NCI-H146 treated with DMSO at 0.1 percent for 48 hours (cell line): Measurements from ENCODE around the gene RFC1.
"Not testable (repeated sequence)": the region's sequence is repeated elsewhere in the genome, so short reads cannot be mapped to it uniquely, and the experiment has no call there.

Experiments
- DNase-seq: peaks from one replicate; lab custom pipeline; 2025; ENCODE audit not compliant: unreplicated experiment; lab: John Stamatoyannopoulos, UW

Gene RFC1

DNA sequence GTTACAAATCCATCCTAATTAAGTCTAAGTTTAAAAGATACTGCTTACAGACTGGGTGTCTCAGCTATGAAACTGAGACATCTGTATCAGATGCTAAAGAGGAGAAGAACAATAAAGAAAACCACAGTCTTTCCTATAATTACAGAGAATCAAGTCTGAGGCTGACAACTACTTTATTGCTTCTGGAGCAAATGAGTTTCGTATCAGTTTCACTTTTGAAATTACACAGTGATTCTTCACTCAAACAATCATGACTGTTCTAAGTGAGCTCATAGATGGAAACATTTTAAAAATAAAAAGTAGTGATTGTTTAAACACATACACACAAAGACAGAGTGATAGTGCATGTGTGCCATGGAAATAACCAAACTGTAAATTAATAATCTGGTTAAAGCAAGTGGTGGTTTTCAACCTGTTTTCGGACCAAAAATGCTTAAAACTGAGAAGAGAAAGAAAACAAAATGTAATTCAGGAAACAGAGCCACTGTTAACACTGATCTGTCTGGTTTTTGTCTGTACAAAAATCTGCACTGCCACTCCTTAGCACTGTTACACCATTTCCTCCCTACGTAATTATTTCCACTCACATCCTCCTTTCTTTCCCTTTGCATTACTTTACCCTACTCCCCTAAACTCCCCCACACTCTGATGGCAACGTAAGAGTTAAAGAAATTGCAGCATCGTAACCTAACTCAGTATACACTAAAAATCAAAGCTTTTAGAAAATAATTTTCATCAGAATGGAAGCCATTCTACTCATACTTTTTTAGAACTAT is 12.5 kb downstream of the RFC1 start:
- no peak for DNase-seq

DNA sequence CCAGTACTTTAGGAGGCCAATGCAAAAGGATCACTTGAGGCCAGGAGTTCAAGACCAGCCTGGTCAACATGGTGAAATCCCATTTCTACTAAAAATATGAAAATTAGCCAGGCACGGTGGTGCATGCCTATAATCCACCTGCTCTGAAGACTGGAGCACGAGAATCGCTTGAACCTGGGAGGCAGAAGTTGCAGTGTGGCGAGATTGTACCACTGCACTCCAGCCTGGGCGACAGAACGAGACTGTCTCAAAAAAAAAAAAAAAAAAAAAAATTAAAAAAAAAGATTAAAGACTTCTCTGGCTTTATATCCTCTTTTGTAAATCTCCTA is 13.0 kb downstream of the RFC1 start:
- not testable (repeated sequence) for DNase-seq

DNA sequence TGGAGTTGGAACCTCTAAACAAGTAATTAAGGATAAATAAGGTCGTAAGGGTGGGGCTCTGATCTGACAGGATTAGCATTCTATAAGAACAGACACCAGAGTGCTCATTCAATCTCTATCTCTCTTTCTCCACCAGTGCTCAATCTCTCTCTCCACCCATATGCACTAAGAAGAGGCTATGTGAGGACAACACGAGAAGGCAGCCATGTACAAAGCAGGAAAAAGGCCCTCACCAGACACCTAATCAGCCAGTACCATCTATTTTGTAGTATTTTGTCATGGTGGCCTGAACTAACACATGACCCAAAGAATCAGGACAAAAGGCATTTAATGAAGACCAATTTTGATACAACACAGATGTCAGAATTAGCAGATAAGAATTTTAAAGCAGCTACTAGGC is 16.8 kb downstream of the RFC1 start:
- DNase-seq, result no peak

DNA sequence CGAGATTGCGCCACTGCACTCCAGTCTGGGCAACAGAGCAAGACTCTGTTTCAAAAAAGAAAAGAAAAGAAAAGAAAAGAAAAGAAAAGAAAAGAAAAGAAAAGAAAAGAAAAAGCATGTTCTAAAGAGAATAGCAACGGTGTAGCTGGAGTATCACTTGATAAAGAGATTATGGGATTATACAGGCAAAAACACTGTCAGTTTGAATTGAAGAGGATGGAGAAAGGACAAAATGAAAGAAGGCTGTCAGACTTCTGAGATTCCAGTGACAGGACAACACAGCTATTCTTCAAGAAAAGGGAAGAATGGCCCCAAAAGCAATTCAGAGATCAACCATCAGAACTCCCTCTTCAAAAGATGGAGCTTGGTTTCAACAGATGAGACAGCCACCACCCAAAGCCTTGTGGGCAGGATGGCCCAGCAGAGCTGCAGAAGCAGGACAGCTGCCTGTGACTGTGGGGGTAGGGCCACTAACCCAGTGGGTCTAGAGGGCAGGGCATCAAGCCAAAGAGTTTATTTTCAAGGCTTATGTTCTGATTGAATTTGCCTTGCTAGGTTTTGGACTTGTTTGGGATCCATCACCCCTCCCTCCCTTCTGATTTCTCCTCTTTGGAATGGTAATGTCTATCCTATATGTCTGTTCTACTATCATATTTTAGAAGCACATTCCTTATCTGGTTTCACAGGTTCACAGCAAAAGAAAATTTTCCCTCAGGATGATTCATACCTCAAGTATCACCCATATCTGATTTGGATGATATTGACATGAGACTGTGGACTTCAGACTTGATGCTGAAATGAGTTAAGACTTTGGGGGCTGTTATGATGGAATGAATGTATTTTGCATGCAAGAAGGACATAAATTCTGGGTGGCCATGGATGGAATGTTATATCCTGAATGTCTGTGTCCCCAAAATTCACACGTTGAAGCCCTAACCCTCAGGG is 17.5 kb downstream of the RFC1 start:
- no peak for DNase-seq

DNA sequence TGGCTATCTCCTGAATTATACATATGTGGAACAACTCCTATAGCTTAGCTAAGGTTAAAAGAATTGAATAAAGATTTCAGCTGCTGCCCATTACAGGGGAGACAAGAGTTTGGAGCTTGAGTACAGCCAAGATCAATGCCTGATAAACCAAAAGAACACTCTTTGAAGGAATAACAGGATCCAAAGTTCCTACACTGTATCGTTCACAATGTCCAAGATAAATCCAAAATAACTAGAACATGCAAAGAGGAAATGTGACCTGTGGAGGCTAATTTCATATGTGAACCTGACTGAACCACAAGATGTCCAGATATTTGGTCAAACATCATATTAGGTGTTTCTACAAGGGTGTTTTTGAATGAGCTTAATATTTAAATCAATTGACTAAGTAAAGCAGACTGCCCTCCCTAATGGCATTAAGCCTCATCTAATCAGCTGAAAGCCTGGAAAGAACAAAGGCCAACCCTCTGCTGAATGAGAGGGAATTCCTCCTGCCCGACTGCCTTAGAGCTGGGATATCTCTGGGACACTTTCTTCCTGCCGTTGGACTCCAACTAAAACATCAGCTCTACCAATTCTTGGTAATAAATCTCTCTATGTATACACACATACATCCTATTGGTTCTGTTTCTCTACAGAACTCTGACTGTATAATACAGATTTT is 19.2 kb downstream of the RFC1 start:
- no peak for DNase-seq

DNA sequence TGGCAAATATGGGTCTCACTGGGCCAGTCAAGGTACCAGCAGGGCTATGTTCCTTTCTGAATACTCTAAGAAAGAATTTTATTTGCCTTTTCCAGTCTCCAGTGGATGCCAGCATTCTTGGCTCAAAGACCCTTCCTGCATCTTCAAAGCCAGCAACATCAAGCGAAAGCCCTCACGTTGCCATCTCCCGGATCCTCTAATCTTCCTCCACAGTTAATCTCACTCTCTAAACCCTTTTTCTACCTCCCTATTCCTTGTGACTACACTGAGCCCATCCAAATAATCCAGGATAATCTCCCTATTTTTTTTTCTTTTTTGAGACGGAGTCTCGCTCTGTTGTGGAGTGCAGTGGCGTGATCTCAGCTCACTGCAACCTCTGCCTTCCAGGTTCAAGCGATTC is 23.4 kb downstream of the RFC1 start:
- DNase-seq, result no peak

DNA sequence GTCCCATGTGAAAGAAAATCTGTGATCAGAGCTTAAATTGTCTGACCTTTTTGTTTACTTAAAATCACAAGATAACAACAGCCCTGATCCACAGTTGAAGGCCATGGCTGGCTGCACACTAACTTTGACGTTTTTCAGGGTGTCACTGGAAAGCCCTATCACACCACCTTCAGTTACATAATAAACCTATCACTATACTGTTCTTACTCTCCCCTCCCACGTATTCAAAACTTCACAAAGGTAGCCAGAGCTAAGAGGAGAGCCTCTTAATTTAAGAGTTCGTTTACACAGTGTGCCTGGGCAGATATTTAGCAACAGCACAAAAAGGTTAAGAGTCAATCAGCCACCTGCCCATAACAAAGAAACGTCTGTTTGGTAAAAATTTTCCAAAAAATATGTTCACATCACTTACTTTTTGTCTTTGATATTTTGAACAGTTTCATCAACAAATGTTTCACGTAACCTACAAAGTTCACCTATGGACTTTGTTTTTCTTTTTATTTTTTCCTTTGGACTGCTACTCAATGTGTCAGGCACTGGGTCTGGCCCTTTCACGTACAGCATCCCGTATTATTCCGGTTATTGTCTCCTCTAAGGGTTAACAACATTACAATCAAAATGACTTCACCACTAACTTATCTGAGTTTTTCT is 25.0 kb downstream of the RFC1 start:
- no peak for DNase-seq

DNA sequence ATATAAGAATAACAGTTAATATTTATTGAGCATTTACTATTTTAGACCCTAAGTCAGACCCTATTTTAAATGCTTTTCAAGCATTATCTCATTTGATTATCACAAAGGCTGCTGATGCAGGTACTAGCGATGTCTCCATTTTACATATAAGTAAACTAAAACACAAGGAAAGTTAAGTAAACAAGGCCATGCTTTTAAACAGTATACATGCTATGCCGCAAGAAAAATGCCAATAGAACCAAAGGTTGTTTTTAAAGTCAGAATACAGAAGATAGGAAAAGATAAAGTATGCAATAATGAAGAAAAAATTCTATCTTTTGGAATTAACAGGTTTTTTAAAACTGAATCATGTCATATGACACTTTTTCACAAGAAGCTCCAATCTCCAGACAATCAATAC is 26.2 kb downstream of the RFC1 start:
- no peak for DNase-seq

DNA sequence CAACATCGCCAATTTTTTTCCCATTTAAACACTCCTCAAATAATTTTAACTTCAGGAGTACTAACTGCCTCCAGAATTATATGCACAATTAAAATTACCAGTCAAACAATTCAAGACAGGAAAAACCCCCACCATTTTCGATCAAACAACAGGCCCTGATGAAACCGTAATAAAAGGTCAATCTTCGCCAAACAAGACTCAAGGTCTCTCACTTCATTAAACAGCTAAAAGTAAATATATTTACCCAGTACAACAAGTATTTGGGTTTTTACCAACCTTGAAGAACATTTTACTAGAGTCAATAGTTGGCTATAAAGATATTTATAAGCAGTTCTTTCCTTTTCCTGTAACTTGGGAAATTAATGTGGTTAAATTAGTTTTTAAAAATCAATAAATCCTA is 28.3 kb downstream of the RFC1 start:
- no peak for DNase-seq

DNA sequence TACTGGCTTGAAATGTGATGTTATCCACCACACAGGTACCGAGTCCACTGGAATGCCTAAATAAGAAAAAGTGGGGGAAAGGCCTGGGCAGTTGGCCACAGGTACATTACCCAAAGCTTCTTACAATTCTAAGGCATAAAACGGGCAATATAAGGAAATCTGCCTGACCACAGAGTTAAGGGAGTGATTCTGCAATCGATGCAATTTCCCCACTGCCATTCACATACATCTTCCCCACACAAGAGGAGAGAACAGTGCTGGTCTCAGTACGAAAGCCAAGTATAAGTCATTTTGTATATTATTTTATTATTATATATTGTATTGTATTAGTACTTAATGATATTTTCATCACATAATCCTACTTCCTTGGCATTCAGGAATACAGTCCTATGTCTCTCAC is 30.6 kb downstream of the RFC1 start:
- DNase-seq, result no peak

DNA sequence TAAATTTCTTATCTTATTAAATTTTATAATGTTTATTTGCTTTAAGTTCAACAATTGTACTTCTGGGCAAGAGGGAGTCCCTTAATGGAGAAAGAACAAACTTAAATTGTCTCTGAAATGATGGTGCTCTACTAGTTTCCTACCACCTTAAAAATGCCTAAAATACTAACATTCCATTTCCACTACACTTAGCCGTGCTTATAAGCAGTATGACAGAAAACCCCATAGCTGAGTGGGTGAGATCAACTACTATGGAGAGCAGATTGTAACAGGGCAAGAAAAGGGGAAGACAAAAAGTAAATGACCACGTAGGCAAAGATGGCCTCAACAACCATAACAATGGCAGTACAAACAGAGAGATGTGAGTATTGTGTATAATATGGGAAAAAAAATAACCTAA is 35.0 kb downstream of the RFC1 start:
- DNase-seq, result no peak

DNA sequence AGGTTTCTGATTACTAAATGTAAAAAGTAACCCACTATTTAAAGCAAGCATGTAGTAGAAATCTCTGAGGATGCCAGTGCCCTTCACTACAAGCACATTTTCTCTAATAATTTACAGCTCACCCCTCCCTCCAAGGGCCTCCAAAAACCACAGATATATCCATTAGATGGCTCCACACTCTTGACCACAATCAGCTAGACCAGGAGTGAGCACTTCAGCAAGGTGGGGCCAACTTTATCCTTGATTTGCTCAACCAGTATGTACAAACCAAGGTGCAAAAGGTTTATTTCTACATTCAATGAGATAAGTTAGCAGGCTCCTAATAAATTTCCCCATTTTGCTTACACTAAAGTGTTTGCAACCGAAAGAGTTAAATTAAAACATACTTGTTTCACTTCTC is 35.8 kb downstream of the RFC1 start:
- DNase-seq, result no peak

DNA sequence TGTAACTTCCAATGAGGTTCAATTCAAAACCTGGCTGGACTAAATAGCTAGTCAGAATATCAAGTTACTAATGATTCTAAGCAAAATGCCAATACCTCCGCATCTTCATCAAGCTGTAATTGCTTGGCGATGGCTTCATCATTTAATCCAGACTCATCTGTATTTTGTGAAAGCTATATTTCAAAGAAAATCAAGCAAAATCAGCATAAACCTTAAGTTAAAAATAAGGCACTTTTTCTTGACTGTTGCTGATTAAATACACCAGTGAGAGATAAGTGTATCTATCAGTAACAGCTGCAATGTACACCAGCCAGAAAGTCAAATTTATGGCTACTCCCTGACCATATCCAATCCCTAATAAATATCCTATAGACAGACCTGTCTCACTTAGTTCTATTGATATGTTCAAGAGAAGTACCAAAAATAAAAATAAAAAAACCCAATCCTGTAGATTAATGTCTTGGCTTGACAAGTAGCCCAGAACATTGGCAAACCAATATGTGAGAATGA is 39.6 kb downstream of the RFC1 start:
- DNase-seq, result no peak

DNA sequence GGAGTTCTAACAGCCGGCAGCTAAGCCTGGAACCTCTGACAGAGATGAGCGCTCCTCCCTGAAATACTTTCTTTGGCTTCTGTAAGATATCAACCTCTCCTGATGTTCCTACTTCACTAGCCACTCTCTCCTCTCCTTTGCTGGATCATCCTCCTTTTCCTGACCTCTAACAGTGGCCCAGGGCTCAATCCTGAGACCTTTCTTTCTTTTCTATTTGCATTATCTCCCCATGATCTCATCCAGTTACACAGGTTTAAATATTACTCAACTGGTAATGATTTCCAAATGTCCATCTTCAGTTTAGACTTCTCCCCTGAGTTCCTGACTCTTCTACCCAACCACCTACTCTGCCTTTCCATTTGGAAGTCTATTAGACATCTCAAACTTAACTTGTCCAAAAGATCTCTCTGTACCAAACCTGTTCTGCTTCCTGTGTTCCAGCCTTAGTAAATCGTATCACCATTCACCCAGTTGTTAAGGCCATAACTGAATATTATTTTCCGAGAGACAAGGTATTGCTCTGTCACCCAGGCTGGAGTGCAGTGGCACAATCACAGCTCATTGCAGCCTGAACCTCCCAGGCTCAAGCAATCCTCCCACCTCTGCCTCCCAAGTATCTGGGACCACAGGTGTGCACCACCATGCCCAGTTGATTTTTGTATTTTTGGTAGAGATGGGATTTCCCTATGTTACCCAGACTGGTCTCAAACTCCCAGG is 41.1 kb downstream of the RFC1 start:
- DNase-seq, result no peak

DNA sequence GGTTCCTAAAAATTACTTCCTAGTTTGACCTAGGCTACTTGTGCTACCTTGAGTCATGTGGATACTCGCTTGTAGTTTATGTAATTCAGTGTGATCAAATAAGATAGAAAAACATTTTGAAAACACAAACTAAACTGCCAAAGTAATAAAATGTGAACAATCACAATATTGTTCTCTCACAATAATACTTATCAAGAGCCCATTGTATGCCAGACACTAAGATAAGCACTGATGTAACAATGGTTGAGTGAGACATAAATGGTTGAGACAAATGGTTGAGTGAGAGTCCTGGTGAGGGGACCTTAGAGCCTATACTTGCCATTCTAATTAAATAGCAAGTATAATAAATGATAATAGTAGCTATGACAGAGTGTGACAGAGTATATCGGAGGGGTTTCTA is 41.7 kb downstream of the RFC1 start:
- DNase-seq, result no peak

DNA sequence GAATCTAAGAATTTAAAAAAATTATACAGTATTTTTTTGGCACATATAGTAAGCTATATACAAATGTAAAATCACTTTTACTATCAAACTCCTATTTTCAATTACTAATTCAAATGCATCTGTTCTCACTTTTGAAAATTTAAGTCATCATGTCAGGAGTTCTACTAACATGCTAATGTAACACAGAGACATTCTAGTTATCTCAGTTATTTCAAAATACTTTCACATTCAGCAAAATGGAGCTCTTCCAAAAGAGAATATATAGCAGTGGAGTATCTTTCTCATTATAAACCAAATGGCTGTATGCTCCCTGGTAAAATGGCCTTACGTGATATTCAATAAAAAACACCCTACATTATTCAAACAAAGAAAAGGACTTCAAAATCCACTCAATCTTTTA is 42.3 kb downstream of the RFC1 start:
- no peak for DNase-seq

DNA sequence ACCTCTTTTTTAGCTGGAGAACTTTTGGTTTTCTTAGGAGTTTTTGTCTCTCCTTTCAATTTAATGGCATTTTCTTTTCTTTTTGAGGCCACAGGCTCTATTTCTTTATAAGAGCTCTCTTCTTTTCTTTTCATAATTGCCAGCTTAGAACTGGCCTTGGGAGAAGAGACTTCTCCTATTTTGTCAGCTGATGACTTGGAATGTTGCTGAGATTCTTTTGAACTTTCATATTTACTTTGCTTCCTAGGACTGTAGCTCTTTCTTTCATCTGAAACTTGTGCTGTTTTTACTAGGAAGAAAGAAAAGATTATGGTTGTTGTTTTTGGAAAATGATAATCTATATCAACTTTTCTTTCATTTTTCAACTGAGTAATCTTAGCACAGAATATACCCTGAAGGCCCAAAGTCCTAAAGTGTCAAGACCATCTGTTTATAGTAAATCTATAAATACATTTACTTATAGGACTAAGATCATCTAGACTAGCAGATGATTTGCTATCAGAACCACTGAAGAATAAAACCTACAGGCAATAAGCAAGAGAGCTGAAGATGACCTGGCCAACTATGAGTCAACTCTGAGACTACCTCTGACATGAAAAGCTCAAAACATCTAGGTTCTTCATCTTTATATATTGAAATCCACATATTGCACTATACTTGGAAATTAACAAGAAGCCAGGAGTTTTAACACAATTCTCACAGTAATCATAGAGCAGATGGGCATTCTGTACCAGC is 45.6 kb downstream of the RFC1 start:
- no peak for DNase-seq

DNA sequence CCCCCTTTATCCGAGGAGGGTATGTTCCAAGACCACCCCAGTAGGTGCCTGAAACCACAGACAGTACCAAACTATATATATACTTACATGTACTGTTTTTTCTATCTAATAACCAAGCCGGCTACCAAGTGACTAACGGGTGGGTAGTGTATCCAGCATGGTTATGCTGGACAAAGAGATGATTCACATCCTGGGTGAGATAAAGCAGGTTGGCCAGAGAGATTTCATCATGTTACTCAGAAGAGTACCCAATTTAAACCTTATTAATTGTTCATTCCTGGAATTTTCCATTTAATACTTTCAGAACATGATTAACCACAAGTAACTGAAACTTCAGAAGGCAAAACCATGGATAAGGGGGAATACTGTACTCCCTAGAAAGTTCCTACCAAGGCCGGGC is 46.5 kb downstream of the RFC1 start:
- DNase-seq, result no peak

DNA sequence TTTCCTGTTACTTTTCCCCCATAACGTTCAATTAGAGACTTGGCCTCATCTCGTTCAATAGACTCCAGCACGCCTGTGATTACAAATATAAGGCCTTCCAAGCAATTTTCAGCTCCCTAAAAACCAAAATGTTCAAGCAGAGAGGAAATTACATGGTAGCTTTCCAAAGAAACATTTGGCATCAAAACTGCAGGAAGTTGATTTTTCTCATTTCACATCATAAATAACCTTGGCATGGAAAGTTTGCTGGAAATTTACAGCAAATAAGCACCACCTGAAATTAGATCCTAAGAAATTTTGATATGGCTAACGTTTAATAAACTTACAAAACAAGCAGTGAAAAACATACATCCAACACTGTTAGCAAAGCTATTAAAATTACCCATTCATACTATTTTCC is 53.3 kb downstream of the RFC1 start:
- DNase-seq, result no peak

DNA sequence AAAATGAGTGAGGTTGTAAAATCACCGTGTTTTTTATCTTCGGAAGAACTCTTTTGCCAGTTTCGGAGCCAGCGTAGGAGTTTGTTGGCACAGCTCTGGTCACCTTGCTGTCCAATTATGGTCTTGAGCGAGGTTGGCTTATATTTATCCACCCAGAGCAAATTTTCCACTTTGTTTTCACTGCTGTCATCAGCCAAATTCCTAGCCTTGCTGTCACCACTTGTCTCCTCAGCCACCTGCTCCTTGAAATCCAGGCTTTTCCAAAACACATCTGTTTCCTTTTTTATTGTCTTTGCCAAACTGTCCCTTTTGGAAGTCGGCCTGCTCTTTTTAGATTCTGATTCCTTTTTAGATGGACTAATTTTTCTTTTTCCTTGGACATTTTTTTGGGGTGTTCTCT is 57.6 kb downstream of the RFC1 start:
- no peak for DNase-seq
